Measurements from ENCODE around the gene PDCD1LG2. TPM values are rescaled to one million over a fixed set of nuclear protein-coding genes. Genes with fewer than 3 reads are reported as not detected.

Gene PDCD1LG2
- total RNA-seq, 1 experiment from 2014 or later, result not detected

DNA sequence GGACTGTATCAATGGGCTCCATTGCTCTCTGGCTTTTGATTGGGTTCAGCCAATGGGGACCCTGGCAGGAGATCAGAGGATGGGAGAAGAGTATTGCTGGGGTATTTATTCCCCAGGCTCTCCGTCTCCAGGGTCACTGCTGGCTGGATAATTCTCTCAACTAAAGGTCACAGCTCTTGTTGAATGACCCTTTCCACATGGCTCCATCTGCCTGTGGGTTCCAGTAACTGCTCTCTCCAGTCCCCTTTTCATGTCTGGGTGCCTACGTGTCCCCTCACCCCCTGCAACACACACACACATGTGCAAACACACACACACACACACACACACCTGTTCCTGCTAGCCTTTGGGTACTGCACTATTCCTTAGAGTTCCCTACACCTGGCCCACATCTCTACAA is 64.7 kb downstream of the PDCD1LG2 start:
- Histone ChIP-seq H4K20me1 (ENCODE audit: control insufficient read depth, insufficient read depth, insufficient read length) (no peaks in the 10 kb centered on the region), H3T11ph (ENCODE audit: low read length) (no peak overlapping the region), H2BK15ac (ENCODE audit: low read depth, low read length) (no peak overlapping the region), H3K18ac (ENCODE audit: insufficient read length, low read depth, low read length) (no peak overlapping the region), H3K79me1 (ENCODE audit: insufficient read depth, low read depth, low read length, poor library complexity, severe bottlenecking) (no peaks in the 10 kb centered on the region), H3K9ac (ENCODE audit: extremely low read depth, insufficient read length, low read length) (no peak overlapping the region), H3K23ac (ENCODE audit: insufficient read length, low read depth, low read length) (no peak overlapping the region), H3K4ac (ENCODE audit: low read depth, low read length) (no peak overlapping the region), H4K5ac (ENCODE audit: insufficient read length, low read depth, low read length) (no peak overlapping the region), H3K27ac (ENCODE audit: insufficient read length, low read depth, low read length) (no peak overlapping the region), H4K91ac (ENCODE audit: insufficient read length, low read depth, low read length) (no peak overlapping the region), H3K27me3 (ENCODE audit: insufficient read depth, low read length) (no peaks in the 10 kb centered on the region), H2BK12ac (ENCODE audit: insufficient read length, low read depth, low read length) (no peak overlapping the region), H3K79me2 (ENCODE audit: insufficient read depth, low read length) (no peaks in the 10 kb centered on the region), H2BK120ac (ENCODE audit: low read depth, low read length, poor library complexity, severe bottlenecking) (no peak overlapping the region), H2BK5ac (ENCODE audit: insufficient read length, low read length) (no peak overlapping the region), H2AFZ (ENCODE audit: low read length) (no peak overlapping the region), H3K4me2 (ENCODE audit: insufficient read depth, insufficient read length, low read length) (no peak overlapping the region), H3K56ac (ENCODE audit: insufficient read length, low read depth, low read length) (no peak overlapping the region), H2AK5ac (ENCODE audit: insufficient read length, low read length) (no peak overlapping the region), H3K23me2 (ENCODE audit: insufficient read length, low read depth, low read length, poor library complexity, severe bottlenecking) (no peaks in the 10 kb centered on the region), H2BK20ac (ENCODE audit: low read depth, low read length, poor library complexity, severe bottlenecking) (no peak overlapping the region), H3K9me3 (ENCODE audit: control insufficient read depth, low read depth, low read length) (no peaks in the 10 kb centered on the region), H3K4me1 (ENCODE audit: insufficient read depth, low read length) (no peaks in the 10 kb centered on the region), H4K8ac (replicated peaks; ENCODE audit: insufficient read length, low read depth, low read length) (no peak overlapping the region), H3K14ac (ENCODE audit: insufficient read depth, low read length) (no peak overlapping the region)
- Mint-ChIP-seq H3K36me3 (ENCODE audit: insufficient read depth in 1 of 3, low read depth in 3 of 3) (no peaks in the 10 kb centered on the region), H3K4me1 (peaks cover 4 to 6% of the 10 kb centered on the region in 2 experiments; a peak in 3 of 4 replicates), H3K9me3 (peaks cover 2 to 3% of the 10 kb centered on the region in 2 experiments; a peak in 2 of 5 replicates), H3K4me3 (no peak overlapping the region), H3K27ac (no peak overlapping the region), H3K27me3 (ENCODE audit: low read depth) (no peaks in the 10 kb centered on the region; the same call in 1 of the 2 replicates)
- TF ChIP-seq, protein P1, sequence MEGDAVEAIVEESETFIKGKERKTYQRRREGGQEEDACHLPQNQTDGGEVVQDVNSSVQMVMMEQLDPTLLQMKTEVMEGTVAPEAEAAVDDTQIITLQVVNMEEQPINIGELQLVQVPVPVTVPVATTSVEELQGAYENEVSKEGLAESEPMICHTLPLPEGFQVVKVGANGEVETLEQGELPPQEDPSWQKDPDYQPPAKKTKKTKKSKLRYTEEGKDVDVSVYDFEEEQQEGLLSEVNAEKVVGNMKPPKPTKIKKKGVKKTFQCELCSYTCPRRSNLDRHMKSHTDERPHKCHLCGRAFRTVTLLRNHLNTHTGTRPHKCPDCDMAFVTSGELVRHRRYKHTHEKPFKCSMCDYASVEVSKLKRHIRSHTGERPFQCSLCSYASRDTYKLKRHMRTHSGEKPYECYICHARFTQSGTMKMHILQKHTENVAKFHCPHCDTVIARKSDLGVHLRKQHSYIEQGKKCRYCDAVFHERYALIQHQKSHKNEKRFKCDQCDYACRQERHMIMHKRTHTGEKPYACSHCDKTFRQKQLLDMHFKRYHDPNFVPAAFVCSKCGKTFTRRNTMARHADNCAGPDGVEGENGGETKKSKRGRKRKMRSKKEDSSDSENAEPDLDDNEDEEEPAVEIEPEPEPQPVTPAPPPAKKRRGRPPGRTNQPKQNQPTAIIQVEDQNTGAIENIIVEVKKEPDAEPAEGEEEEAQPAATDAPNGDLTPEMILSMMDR (conservative IDR thresholded peaks at IDR 0.05), result peak; percentile 25; the same call in 2 of the 3 replicates
- no CpG with 5 or more reads among the region's 2 CpGs for WGBS (ENCODE audit: extremely low coverage, insufficient read length, low lambda C conversion rate)
- DNase-seq, result peak; percentile 29
